Measurements from ENCODE around the gene DIS3. TPM values are rescaled to one million over a fixed set of nuclear protein-coding genes. Genes with fewer than 3 reads are reported as not detected.
"Not testable (repeated sequence)": the region's sequence is repeated elsewhere in the genome, so short reads cannot be mapped to it uniquely, and the experiment has no call there.

The DIS3 gene
- total RNA-seq, 1 donor from 2014 or later = 39.1 TPM

GRCh38 chr13:72798817-72799216 is 17.1 kb upstream of the DIS3 start:
- H3K36me3 Mint-ChIP-seq (ENCODE audit: low read depth, unreplicated experiment) = peaks cover 9% of the 10 kb centered on the region
- H3K27ac Mint-ChIP-seq (ENCODE audit: unreplicated experiment) = no peak overlapping the region
- no peak for DNase-seq (ENCODE audit: low spot score)
- H3K4me1 Mint-ChIP-seq (ENCODE audit: unreplicated experiment) = peaks cover 5% of the 10 kb centered on the region
- no peak overlapping the region for H3K4me3 Mint-ChIP-seq (ENCODE audit: unreplicated experiment)
- no peak for TF ChIP-seq CTCF (IDR thresholded peaks at IDR 0.05; ENCODE audit: unreplicated experiment)
- H3K27me3 Mint-ChIP-seq (ENCODE audit: unreplicated experiment) = no peaks in the 10 kb centered on the region
- no peaks in the 10 kb centered on the region for H3K9me3 Mint-ChIP-seq (ENCODE audit: unreplicated experiment)

- peaks cover 22% of the 10 kb centered on the region for H3K36me3 Mint-ChIP-seq (ENCODE audit: low read depth, unreplicated experiment)
- TF ChIP-seq CTCF (IDR thresholded peaks at IDR 0.05; ENCODE audit: unreplicated experiment) = no peak
- H3K4me1 Mint-ChIP-seq (ENCODE audit: unreplicated experiment) = peaks cover 4% of the 10 kb centered on the region
- no peaks in the 10 kb centered on the region for H3K9me3 Mint-ChIP-seq (ENCODE audit: unreplicated experiment)
- DNase-seq (ENCODE audit: low spot score) = no peak
- no peak overlapping the region for H3K4me3 Mint-ChIP-seq (ENCODE audit: unreplicated experiment)
- H3K27me3 Mint-ChIP-seq (ENCODE audit: unreplicated experiment) = no peaks in the 10 kb centered on the region
- H3K27ac Mint-ChIP-seq (ENCODE audit: unreplicated experiment) = no peak overlapping the region
Observed at GRCh38 chr13:72792640-72793039, 10.9 kb upstream of the DIS3 start.

- Mint-ChIP-seq H3K4me1 (ENCODE audit: unreplicated experiment) (peaks cover 8% of the 10 kb centered on the region), H3K9me3 (ENCODE audit: unreplicated experiment) (no peaks in the 10 kb centered on the region), H3K27ac (ENCODE audit: unreplicated experiment) (peak overlapping the region; percentile 26), H3K36me3 (ENCODE audit: low read depth, unreplicated experiment) (peaks cover 17% of the 10 kb centered on the region), H3K27me3 (ENCODE audit: unreplicated experiment) (no peaks in the 10 kb centered on the region), H3K4me3 (ENCODE audit: unreplicated experiment) (no peak overlapping the region)
- no peak for TF ChIP-seq CTCF (IDR thresholded peaks at IDR 0.05; ENCODE audit: unreplicated experiment)
- DNase-seq (ENCODE audit: low spot score) = no peak
Observed at GRCh38 chr13:72788831-72789230, 7.1 kb upstream of the DIS3 start.

GRCh38 chr13:72784679-72785078 is 3.0 kb upstream of the DIS3 start:
- not testable (repeated sequence) for H3K27ac Mint-ChIP-seq (ENCODE audit: unreplicated experiment); DNase-seq (ENCODE audit: low spot score); H3K36me3 Mint-ChIP-seq (ENCODE audit: low read depth, unreplicated experiment); H3K4me3 Mint-ChIP-seq (ENCODE audit: unreplicated experiment); H3K9me3 Mint-ChIP-seq (ENCODE audit: unreplicated experiment)
- peaks cover 37% of the 10 kb centered on the region for H3K4me1 Mint-ChIP-seq (ENCODE audit: unreplicated experiment)
- peaks cover 12% of the 10 kb centered on the region for H3K27me3 Mint-ChIP-seq (ENCODE audit: unreplicated experiment)

- no peak for DNase-seq (ENCODE audit: low spot score)
- no peaks in the 10 kb centered on the region for H3K9me3 Mint-ChIP-seq (ENCODE audit: unreplicated experiment)
Observed at GRCh38 chr13:72782717-72783116, 1.0 kb upstream of the DIS3 start.

More at GRCh38 chr13:72782717-72783116, 1.0 kb upstream of the DIS3 start:
- H3K27ac Mint-ChIP-seq (ENCODE audit: unreplicated experiment) = peak overlapping the region; percentile 97
- no peak for TF ChIP-seq CTCF (IDR thresholded peaks at IDR 0.05; ENCODE audit: unreplicated experiment)
- peaks cover 33% of the 10 kb centered on the region for H3K4me1 Mint-ChIP-seq (ENCODE audit: unreplicated experiment)
- H3K36me3 Mint-ChIP-seq (ENCODE audit: low read depth, unreplicated experiment) = peaks cover 4% of the 10 kb centered on the region
- peaks cover 12% of the 10 kb centered on the region for H3K27me3 Mint-ChIP-seq (ENCODE audit: unreplicated experiment)
- peak overlapping the region; percentile 97 for H3K4me3 Mint-ChIP-seq (ENCODE audit: unreplicated experiment)

Measured in endothelial cell (in vitro differentiated cells).